GM23248 (cell line): ENCODE measurements around the gene USP10. TPM values are rescaled to one million over a fixed set of nuclear protein-coding genes. Genes with fewer than 3 reads are reported as not detected.

Experiments used
- DNase-seq: peaks from one replicate; pipeline ENCODE4 v3.0.0-alpha.2; 2015
- H2AFZ ChIP-seq: fragments of 200-600 bp; sonication (generic); 2 replicates; pipeline ENCODE4 v1.6.1; 2016; ENCODE audit warnings: antibody characterized with exemption
- H3F3A ChIP-seq: fragments of 200-600 bp; sonication (generic); 2 replicates; pipeline ENCODE4 v1.6.1; 2016; ENCODE audit warnings: mild to moderate bottlenecking, antibody characterized with exemption, mixed run types; ENCODE audit not compliant: insufficient read depth
- H3K27ac ChIP-seq: fragments of 200-600 bp; sonication (generic); 2 replicates; pipeline ENCODE4 v1.5.1; 2016; ENCODE audit warnings: mild to moderate bottlenecking
- H3K27me3 ChIP-seq: fragments of 200-600 bp; sonication (generic); replicated peaks from 2 replicates; pipeline ENCODE4 v1.6.1; 2016; ENCODE audit warnings: mild to moderate bottlenecking; ENCODE audit not compliant: insufficient read depth
- H3K36me3 ChIP-seq: fragments of 200-600 bp; sonication (generic); 2 replicates; pipeline ENCODE4 v1.6.1; 2016; ENCODE audit warnings: low read depth, mild to moderate bottlenecking
- H3K4me1 ChIP-seq: fragments of 200-600 bp; sonication (generic); 2 replicates; pipeline ENCODE4 v1.6.1; 2016; ENCODE audit warnings: mild to moderate bottlenecking; ENCODE audit not compliant: insufficient read depth
- H3K4me2 ChIP-seq: fragments of 200-600 bp; sonication (generic); one replicate; pipeline ENCODE4 v1.6.1; 2016; ENCODE audit warnings: mild to moderate bottlenecking; ENCODE audit not compliant: unreplicated experiment
- H3K4me3 ChIP-seq: fragments of 200-600 bp; sonication (generic); 2 replicates; pipeline ENCODE4 v1.5.1; 2016; ENCODE audit warnings: mild to moderate bottlenecking
- H3K79me2 ChIP-seq: fragments of 200-600 bp; sonication (generic); 2 replicates; pipeline ENCODE4 v1.6.1; 2016; ENCODE audit warnings: mild to moderate bottlenecking; ENCODE audit not compliant: insufficient read depth
- H3K9ac ChIP-seq: fragments of 200-600 bp; sonication (generic); 2 replicates; pipeline ENCODE4 v1.6.1; 2016; ENCODE audit warnings: mild to moderate bottlenecking
- H3K9me2 ChIP-seq: fragments of 200-600 bp; sonication (generic); 2 replicates; pipeline ENCODE4 v1.6.1; 2016; ENCODE audit warnings: mixed run types, mild to moderate bottlenecking, moderate library complexity; ENCODE audit not compliant: insufficient read depth
- H3K9me3 ChIP-seq: fragments of 200-600 bp; sonication (generic); one replicate; pipeline ENCODE4 v1.6.1; 2017; ENCODE audit warnings: low read depth
- H4K20me1 ChIP-seq: fragments of 200-600 bp; sonication (generic); 2 replicates; pipeline ENCODE4 v1.6.0; 2016; ENCODE audit not compliant: insufficient read depth
- EZH2 ChIP-seq: fragments of 200-600 bp; sonication (generic); IDR thresholded peaks from 2 replicates; pipeline ENCODE4 v1.6.1; 2018; ENCODE audit warnings: antibody characterized with exemption, mild to moderate bottlenecking; ENCODE audit not compliant: insufficient read depth, poor library complexity, severe bottlenecking
- EZH2phosphoT487 ChIP-seq: fragments of 200-600 bp; sonication (generic); IDR thresholded peaks from 2 replicates; pipeline ENCODE4 v1.6.1; 2018; ENCODE audit warnings: antibody characterized with exemption, moderate library complexity, mild to moderate bottlenecking, low read depth; ENCODE audit not compliant: insufficient read depth
- WGBS, 2 experiments: methylation state at CpG; one replicate each; pipeline ENCODE4 v1.1.6; 2015 to 2017; ENCODE audit warnings: low lambda C conversion rate in 2 of 2, low coverage in 1 of 2; ENCODE audit errors: missing lambda C conversion rate in 2 of 2; 5-methylcytosine and 5-hydroxymethylcytosine counted together
- in situ Hi-C: fragments of 300-500 bp; cut with MboI; formaldehyde crosslinking; loops from 2 replicates; pipeline ENCODE4 v1.15.0; 2020
- polyA plus RNA-seq: library from polyadenylated mRNA; unstranded; fragments of >200 nt; fragmentation: Nextera tagmentation; extraction: Ambion mirVana; gene quantifications from 2 replicates; pipeline ENCODE4 v1.2.1, GENCODE V29; 2016
- total RNA-seq: library from RNA; depleted of rRNA; stranded (reverse); fragments of >200 nt; shearing (Covaris generic); gene quantifications from 2 replicates; pipeline ENCODE4 v1.2.3, GENCODE V29; 2014

Gene USP10
- total and polyA plus RNA-seq, 2 experiments from 2014 or later: 48.3 to 74.0 TPM

DNA sequence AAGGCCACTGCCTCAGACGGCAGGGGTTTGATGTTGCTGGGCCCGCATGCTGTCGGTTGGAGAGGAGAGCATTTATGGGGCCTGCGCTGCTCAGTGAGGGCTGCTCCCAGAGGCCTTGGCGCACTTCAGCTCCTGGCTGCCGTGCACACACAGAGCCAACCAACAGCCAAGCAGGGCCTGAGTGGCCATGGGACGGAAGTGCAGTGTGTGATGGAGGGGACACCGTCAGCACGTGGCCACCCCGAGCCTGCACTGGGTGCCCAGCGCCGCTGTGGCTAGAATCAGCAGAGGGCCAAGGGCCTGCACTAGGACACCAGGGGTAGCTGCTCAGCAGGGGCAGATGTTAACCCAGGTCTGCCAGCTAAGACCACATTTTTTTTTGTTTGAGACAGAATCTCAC is 29.7 kb upstream of the USP10 start:
- H3F3A ChIP-seq: 0 out of 2 replicates have a peak, but pooled peaks cover 5% of the 10 kb centered on the region
- H4K20me1 ChIP-seq: no peaks in the 10 kb centered on the region
- no peaks in the 10 kb centered on the region for H3K9me3 ChIP-seq
- no peak overlapping the region for H2AFZ ChIP-seq
- DNase-seq: no peak
- TF ChIP-seq EZH2: no peak
- no peak for TF ChIP-seq EZH2phosphoT487
- H3K27ac ChIP-seq: no peak overlapping the region
- H3K79me2 ChIP-seq: no peaks in the 10 kb centered on the region
- H3K36me3 ChIP-seq: no peaks in the 10 kb centered on the region
- no peak overlapping the region for H3K9ac ChIP-seq
- 93 to 95% methylated on average over 12 of the region's 12 CpGs for WGBS, 2 experiments
- H3K4me3 ChIP-seq: no peak overlapping the region
- H3K27me3 ChIP-seq: no peaks in the 10 kb centered on the region
- in situ Hi-C loops: no loop called here
- H3K4me2 ChIP-seq: no peak overlapping the region
- no peaks in the 10 kb centered on the region for H3K9me2 ChIP-seq
- no peaks in the 10 kb centered on the region for H3K4me1 ChIP-seq

GRCh38 chr16:84672276-84673202 is 27.3 kb upstream of the USP10 start:
- Histone ChIP-seq H4K20me1 (no peaks in the 10 kb centered on the region), H3K4me3 (no peak overlapping the region), H3K36me3 (no peaks in the 10 kb centered on the region), H3F3A (0 out of 2 replicates have a peak, but pooled peaks cover 5% of the 10 kb centered on the region), H3K27ac (no peak overlapping the region), H3K9me2 (no peaks in the 10 kb centered on the region), H3K79me2 (no peaks in the 10 kb centered on the region), H3K4me1 (no peaks in the 10 kb centered on the region), H3K9me3 (no peaks in the 10 kb centered on the region), H3K9ac (no peak overlapping the region), H3K4me2 (no peak overlapping the region), H2AFZ (no peak overlapping the region), H3K27me3 (0 out of 2 replicates have a peak, but pooled peaks cover 3% of the 10 kb centered on the region)
- in situ Hi-C loops: no loop called here
- no peak for TF ChIP-seq EZH2phosphoT487
- TF ChIP-seq EZH2: no peak
- peak; percentile 84 for DNase-seq
- WGBS, 2 experiments: 55% methylated on average over 25 to 26 of the region's 26 CpGs

GRCh38 chr16:84673203-84673535 is 26.6 kb upstream of the USP10 start:
- no peaks in the 10 kb centered on the region for H3K4me1 ChIP-seq
- H3K27ac ChIP-seq: no peak overlapping the region
- TF ChIP-seq EZH2phosphoT487: no peak
- H3F3A ChIP-seq: 0 out of 2 replicates have a peak, but pooled peaks cover 5% of the 10 kb centered on the region
- H3K9ac ChIP-seq: no peak overlapping the region
- H3K9me2 ChIP-seq: no peaks in the 10 kb centered on the region
- in situ Hi-C loops: no loop called here
- H3K4me2 ChIP-seq: no peak overlapping the region
- DNase-seq: peak; percentile 12
- H3K79me2 ChIP-seq: no peaks in the 10 kb centered on the region
- WGBS, 2 experiments: 90 to 92% methylated on average over 3 of the region's 3 CpGs
- 0 out of 2 replicates have a peak, but pooled peaks cover 3% of the 10 kb centered on the region for H3K27me3 ChIP-seq
- H3K4me3 ChIP-seq: no peak overlapping the region
- H3K36me3 ChIP-seq: no peaks in the 10 kb centered on the region
- no peaks in the 10 kb centered on the region for H4K20me1 ChIP-seq
- H2AFZ ChIP-seq: no peak overlapping the region
- no peaks in the 10 kb centered on the region for H3K9me3 ChIP-seq

GRCh38 chr16:84673561-84673960 is 26.2 kb upstream of the USP10 start:
- Histone ChIP-seq H3K27ac (no peak overlapping the region), H3K4me1 (no peaks in the 10 kb centered on the region), H4K20me1 (no peaks in the 10 kb centered on the region), H3K36me3 (no peaks in the 10 kb centered on the region), H3K9me2 (no peaks in the 10 kb centered on the region), H3K9ac (no peak overlapping the region), H2AFZ (no peak overlapping the region), H3K79me2 (no peaks in the 10 kb centered on the region), H3K27me3 (0 out of 2 replicates have a peak, but pooled peaks cover 3% of the 10 kb centered on the region), H3K4me2 (no peak overlapping the region), H3F3A (0 out of 2 replicates have a peak, but pooled peaks cover 5% of the 10 kb centered on the region), H3K4me3 (no peak overlapping the region), H3K9me3 (no peaks in the 10 kb centered on the region)
- DNase-seq: no peak
- no peak for TF ChIP-seq EZH2phosphoT487
- TF ChIP-seq EZH2: no peak
- in situ Hi-C loops: no loop called here
- WGBS, 2 experiments: 92 to 97% methylated on average over 3 of the region's 3 CpGs
